Measurements from ENCODE around the gene TRAF3.

TRAF3 gene, protein sequence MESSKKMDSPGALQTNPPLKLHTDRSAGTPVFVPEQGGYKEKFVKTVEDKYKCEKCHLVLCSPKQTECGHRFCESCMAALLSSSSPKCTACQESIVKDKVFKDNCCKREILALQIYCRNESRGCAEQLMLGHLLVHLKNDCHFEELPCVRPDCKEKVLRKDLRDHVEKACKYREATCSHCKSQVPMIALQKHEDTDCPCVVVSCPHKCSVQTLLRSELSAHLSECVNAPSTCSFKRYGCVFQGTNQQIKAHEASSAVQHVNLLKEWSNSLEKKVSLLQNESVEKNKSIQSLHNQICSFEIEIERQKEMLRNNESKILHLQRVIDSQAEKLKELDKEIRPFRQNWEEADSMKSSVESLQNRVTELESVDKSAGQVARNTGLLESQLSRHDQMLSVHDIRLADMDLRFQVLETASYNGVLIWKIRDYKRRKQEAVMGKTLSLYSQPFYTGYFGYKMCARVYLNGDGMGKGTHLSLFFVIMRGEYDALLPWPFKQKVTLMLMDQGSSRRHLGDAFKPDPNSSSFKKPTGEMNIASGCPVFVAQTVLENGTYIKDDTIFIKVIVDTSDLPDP

DNA sequence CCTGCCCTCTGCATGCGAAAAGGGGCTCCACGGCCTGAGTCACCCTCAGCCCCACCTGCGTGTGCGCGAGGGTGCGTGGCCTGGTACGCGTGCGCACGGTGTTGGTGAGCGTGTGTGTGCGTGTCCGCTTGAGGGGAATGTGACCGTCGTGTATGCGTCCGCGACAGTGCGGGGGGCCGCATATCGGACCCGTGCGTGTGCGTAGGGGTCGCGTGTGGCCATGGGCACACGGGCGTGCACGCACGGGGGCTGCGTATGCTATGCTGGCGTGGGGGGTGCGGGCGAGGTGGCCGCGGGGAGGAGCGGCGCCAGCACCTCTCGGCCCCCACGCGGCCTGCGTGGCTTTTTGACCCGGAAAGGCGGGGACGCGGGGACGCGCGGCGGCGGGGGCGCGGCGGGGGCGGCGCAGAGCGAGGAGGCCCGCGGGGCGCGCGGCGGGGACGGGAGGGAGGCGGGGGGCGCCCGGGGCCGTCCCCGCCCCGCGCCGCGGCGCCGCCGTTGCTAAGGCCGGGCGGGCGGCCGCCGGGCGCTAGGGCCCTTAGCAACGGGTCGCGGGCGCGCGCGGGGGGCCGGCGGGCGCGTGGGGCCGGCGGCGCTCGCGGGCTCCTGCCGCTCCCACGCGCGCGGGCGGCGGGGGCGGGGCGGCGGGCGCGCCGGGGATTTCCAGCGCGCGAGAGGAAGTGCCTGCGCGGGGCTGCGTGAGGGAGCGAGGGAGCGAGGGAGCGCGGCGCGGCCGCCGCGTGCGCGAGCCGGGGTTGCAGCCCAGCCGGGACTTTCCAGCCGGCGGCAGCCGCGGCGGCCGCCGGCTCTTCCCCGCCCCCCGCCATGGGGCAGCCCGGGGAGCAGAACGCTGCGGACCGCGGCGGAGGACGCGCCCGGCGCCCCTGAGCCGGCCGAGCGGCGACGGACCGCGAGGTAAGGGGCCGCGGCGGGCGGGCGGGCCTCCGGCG is at the start of gene TRAF3:
TSS of gene TRAF3 (plus strand) at position 689 of the 950 bp plus-strand sequence. CDS start 92,753 bp downstream, outside the sequence.
- DNase-seq = peak; percentile 22

DNA sequence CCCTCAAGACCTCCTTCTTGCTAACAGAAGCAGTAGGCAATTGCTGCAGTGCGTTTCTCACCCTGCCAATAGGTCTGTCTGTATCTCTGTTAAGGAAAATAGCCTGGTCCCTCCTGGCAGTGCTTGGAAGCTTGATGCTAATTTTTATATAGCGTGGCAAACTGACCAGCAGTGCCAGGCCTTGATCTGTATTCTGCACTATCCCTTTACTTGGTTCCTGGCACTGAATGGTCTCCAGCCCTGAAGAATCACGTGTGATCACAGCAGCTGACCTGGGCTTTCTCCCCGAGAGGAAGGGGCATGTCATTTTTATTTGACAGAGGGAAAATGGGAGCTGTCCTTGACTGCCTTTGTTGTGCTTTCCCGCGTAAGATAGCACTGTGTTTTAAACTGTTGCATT is 48.7 kb upstream of the TRAF3 start:
- DNase-seq = no peak

DNA sequence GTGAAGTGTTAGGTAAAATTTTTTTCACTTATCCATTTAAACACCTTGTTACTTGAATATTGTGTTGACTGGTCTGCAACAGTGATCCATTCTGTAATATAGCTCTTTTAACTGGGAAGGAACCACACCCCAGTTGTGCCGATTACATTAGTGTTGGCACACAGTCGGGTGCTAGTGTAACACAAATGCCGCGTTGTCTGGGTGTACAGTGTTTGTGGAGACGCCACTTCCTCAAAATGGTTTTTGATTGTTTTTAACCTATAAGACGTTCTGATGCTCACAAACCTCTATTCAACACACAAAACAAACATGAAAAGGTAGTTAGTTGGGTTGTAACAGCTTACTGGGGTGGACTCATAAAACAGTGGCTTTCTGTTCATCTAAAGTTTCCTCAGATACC is 48.0 kb upstream of the TRAF3 start:
- DNase-seq = no peak

DNA sequence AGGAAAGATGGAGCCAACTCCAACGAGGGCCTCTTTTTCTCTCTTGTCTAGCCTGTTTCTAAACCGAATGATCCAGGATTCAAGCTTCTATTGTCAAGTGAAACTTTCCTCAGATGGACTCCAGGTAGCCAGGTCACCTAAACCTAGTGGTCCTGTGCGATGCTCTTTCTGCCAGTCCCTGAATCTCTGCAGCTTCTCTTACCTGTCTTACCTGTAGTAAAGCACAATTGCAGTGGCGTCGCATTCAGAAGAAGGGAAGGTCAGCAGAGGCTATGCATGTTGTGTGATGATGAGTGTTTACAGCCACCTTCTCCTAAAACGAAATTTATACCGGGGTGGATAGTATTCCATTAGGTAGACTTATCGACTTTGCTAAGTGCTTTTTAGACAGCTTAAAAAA is 47.4 kb upstream of the TRAF3 start:
- DNase-seq = no peak

DNA sequence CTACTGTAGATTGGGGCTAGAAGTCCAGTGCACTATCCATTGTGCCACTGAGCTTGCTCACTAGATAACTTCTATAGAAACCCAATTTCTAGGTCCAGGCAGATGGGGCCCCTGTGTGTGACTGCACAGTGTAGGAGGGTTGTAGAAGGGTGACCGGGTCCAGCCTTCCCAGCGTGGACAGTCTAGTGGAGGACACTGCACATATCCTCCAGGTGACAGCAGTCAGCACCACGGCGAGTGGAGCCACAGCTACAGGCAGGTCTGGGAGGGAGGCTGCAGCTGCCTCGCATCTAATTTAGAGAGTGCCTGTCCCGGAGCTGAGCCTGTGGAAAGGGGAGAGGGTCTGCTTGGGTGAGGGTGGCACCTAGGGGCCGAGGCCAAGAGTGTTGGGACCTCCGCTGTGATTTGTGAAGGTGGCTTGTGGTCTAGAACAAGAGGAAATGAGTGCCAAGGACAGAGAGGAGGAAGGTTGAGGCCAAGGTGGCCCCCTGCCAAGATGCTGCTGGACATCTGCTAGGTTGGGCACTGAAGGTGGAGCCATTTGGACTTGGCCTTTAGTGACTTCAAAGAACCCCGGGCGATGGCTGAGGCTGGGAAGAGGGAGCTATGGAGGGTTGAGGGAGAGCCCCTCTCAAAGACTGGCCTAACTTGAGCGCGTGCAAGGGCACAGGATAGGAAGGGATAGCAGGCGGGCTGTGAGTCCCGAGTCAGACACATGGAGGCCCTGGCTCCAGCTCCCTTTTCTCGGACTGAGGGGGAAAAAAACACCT is 46.0 kb upstream of the TRAF3 start:
- no peak for DNase-seq

DNA sequence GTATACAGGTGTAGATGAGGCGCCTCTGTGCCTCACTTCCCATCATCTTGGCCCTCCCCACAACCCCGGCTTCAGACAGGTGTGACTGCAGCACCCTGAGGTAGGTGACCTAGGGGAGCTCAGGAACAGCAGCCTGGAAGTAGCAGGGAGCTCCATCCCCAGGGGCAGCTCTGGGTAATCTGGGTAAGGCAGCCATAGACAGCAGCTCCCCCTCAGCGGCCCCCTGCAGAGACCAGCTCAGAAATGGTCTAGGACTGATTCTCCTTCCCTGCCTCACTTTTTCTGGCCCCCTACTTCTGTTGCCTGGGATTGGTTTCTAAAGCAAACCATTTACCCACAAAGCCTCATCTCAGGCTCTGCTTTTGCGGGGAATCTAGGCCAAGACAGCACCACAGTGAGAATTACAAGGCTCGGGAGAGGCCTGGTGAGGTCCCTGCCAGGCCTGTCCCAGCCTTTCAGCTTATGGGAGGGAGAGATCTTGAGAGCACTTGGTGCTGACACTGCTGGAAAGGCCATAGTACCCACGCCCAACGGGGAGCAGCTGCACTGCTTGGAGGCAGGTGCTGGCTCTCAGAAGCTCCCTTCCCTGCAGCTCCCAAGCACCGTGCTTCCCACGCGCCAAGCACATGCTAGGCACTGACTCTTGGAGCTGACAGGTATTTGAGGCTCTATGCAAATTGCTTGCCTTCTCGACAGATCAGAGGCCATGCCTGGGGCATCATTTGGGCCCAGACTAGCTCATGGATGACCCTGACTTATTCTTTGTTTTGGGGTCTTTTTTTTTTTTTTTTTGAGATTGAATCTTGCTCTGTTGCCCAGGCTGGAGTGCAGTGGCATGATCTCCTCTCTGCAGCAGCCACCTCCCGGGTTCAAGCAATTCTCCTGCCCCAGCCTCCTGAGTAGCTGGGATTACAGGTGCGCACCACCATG is 45.1 kb upstream of the TRAF3 start:
- no peak for DNase-seq

DNA sequence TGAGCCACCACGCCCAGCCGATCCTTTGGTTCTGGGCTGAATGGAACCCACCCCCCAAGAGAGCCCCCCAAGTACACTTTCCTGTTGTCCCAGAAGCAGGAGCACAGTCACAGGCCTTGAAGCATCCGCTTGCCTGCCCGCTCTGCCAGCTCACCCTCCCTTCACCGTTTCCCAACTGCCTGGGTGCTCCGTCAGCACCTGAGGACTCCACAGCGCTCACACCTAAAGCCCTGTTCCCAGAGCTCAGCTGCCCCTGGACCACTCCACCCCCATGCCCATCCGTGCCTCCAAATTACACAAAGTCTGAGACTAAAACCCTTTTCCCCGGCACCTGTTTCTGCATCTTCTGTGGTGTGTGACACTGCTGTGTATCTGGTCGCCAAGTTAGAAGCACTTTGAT is 44.3 kb upstream of the TRAF3 start:
- DNase-seq = no peak

DNA sequence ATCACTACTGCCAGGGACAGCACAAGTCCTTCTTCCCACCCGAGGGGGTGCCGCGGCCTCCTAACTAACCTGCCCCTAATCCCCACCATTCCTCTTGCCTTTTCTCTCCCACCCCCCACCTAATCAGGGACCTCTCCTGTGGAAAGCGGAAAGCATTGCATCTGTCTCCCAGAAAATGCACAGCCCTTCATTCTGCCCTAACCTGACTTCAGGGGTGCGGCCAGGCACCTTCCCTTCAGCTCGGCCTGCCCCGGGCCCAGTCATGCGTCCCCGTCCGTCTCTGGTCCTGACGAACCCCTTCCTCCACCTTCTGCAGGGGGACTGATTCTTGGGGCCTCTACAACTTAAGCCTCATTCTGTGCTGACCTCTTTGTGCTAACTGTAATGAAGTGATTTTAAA is 43.9 kb upstream of the TRAF3 start:
- no peak for DNase-seq

DNA sequence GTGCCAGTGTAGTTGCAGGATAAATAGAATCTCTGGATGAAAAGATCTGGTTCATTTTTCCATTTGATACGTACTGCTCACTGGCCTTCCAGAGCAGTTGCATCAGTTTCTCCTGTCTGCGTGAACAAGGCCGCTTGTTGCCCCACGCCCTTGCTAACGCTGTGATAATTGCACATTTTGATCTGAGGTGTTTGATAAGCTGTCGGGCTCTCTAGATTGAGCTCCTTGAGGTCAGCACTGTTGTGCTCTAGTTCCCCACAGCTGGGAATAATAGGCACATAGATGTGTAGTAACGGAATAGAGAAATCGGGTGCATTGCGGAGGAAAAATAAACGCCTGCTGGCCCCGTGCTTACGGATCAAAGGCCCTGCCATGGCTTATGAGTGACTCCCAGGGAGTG is 42.8 kb upstream of the TRAF3 start:
- no peak for DNase-seq

DNA sequence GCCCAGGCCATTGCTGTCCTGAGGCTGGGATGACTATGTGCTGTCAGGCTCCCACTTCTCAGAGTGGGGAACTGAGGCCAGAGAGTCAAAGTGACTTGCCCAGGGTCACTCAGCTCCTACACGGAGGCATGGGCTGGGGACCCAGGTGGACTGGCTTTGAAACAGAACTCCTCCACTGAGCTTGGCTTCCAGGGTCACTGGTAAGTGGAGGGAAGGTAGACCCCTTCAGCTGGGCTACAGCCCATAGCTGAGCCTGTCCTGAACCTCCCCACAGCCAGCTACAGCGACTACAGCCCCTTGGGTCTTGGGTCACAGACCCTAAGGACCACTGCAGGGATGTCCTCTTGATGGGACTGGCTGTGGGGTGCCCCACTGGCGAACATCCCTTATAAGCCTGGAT is 40.3 kb upstream of the TRAF3 start:
- DNase-seq = no peak

DNA sequence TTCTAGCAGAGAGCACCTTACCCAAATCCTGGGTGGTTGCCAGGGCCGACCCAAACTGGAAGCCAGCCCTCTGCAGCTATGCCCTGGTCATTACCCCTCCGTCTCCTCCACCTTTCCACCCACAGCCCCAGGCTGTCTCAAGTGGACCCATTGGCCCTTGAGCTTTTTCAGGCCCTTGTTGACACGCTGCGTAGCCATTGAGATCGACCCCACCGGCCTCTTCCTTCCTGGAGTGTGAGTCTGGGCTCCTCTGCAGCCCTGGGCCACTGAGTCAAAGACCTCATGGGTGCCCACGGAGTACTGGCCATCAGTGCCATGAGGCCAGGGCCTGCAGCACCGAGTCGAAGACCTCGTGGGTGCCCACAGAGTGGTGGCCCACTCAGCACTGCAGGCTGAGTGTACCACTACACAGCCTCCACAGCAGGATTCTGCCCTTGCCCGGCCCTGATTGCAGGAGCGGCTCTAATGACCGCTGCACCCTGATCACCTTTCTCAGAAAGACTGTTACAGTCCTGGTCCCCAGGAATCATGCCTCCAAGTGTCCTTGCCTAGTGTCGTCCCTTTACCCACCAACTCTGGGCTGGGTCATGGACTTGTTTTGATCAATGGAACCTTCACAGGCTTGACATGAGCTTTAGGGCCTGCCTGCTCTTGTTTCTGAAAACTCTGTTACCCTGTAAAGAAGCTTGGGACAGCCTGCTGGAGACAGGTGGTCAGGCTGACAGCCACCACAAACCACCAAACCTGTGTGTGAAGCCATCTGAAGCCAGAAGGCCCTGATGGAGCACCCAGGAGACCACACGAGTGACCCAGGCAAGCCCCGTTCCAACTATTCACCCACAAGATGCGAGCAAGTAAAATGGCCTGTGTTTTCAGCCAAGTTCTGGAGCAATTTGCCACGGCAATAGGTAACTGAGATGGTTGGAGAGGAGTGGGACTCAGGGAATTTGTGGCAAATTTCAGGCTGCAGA is 39.6 kb upstream of the TRAF3 start:
- no peak for DNase-seq

DNA sequence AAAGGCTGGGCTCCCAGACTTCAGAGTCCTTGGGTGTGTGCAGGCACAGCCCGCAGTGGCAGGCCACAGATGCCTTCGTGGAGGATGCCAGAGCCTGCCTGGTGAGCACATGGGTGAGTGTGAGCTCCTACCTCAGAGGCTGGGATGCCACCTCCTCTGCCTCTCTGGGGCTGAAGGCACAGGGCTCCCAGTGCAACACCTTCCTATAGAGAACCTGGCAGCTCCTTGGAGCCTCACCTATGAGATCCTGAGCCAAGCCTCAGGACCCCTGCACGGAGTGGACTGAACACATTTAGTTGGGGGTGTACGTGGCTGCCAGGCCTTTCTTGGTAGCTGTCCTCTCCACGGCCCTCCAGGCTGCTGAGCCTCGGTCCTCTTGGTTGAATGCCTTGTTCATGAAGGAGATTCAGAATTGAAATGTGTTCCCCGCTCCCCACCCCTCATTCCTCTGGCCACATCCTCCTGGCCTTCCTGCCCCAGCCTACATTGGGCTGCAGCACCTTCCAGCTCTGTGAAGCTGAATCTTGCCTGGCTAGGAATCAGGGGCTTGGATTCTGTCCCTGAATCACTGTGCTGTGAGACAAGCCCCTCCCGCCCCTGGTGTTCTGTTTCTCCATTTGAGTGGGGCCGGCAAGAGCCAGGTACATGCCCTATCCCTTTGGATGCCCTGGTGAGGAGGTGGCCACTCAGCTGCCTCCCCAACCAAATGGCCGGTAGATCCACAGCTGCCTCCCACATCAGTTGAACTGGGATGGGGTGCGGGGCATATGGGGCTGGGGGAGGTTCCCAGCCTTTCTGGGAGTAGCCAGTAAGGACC is 38.7 kb upstream of the TRAF3 start:
- DNase-seq = no peak

DNA sequence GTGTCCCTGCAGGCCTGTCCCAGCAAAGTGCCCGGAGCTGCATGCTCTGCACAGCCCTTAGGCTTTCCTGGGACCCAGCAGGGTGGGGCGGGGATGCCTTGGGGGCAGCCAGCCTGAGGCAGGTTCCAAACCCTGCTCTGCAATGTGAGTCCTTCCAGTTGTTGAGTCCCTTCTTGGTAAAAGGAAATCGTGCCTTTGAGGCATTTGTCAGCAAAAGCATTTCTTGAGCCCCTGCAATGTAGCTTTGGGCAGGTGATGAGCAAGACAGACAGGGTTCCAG is 38.1 kb upstream of the TRAF3 start:
- DNase-seq = no peak

DNA sequence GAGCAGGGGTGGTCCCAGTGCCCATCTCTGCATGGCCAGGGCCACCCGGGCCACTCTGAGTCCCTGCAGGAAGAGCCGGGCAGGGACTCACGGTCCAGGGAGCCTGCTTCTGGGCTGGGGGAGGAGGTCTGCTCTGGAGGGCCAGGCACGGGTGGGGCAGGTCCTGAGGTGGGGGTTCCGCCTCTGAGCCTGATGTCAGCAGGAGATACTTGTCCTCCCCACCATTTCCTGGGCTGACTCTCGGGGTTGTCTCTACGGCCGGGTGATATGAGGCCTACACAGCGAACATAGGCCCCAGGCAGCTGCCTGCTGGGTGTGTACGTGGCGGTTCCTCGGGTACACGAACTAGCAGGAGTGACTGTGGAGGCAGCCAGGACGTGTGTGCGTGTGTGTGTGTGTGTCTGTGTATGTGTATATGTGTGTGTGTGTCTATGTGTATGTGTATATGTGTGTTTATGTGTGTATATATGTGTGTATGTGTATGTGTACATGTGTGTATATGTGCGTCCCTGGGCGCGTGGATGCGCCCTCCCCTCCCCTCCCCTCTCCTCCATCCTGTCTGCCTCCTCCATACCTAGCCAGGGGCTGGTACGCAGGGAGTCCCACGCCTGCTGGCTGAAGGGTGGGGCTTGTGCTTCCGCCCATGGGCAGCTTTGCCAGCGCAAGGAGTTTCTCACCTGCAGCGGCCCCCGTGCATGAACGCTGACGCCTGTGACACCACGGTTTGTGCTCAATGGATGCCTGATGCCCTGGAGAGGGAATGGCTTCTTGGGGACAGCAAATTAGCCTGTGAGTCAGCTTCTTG is 30.4 kb upstream of the TRAF3 start:
- DNase-seq = no peak

DNA sequence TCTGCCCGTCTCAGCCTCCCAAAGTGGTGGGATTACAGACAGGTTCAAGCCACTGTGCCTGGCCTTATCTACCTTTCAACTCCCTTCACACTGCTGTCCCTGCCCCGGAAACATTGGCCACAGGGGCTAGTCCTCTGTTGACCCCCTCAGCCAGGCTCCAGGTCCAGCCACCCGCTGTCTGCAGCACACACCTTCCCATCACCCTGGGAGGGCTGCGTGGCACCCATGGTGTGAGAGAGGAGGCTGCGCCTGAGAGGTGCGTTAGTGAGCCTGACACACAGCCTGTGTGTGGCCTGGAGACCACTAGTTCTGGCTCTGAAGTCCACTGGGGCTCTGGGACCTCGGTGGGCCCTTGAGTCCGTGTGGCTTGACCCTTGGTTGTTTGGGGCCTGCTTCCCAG is 28.4 kb upstream of the TRAF3 start:
- DNase-seq = no peak

DNA sequence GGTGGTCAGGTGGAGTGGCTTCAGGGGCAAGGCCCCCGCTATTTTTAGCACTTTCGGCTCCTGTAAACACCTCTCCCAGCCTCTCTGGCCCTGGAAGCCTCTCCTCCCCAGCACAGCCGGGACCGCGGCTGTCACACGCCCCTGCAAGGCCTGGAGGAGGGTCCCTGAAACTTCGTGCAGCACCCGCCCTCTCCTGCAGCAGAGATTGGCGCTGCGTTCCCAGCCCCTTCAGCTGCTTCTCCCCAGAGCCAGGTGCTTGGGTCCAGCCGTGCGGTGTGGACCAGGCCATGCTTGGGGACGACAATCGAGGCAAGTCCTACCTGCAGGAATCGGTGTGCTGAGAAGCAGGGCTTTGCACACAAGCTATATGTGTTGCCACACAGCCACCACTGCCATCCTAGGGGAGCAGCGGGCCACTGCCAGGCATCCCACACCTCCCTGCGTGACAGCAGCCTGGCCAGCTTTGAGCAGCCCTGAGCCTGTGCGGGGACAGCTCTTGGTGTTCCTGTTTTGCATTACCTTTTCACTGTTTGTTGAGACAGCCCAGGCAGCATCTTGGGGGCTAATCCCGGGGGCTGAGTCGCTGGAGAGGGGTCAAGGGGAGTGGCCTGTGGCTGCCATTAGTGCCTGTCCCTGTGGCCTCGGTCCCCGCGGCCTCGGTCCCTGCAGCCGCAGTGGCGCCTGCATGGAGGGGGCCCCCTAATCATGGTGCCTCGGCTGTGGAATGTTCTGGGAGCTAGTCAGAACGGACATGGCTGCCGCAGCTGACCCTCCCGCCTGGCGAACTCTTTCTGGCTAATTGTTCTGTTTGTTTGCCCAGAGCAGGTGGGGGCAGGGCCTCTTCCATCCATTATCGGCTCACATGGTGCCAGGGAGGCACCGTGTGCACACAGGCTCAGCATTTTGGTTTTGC is 27.6 kb upstream of the TRAF3 start:
- DNase-seq = peak; percentile 65

DNA sequence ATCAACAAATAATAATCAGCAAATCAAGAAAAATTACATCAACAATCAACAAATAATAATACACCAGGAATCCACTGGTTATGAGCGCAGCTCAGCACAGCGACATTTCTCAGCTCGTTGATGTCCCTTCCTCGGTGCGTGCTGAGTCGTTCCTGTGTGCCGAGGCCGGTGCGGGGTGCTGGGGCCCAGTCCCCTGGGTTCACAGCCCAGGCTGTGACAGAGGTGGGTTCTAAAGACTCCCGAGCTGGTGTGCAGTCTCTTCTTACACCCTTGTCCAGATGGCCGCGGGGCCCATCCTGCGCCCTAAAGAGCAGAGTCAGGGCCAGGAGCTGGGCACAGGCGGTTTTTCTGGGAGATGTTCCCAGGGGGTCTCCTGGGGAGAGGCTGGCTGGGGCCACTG is 26.9 kb upstream of the TRAF3 start:
- peak; percentile 55 for DNase-seq

DNA sequence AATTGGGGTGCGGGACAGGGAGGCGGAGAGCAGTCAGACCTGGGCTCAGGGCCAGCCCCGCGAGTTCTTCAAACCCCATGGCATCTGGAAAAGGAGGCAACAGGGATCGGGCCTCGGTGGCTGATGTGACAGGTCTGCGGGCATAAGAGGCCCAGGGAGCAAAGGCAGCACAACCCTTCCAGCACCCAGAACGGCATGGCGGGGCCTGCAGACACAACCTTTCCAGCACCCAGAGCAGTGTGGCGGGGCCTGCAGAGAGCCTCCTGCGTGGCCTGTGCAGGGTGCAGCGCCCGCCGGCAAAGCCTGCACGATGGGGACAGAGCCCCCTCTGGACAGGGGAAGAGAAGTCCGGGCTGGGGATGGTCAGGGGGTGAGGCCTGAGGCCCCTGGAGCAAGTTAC is 26.2 kb upstream of the TRAF3 start:
- peak; percentile 50 for DNase-seq
